ENCODE data around the gene ACSL3. TPM values are rescaled to one million over a fixed set of nuclear protein-coding genes. Genes with fewer than 3 reads are reported as not detected.
A peak's percentile ranks its signal among the peaks of the same experiment; 100 is the strongest.

Gene ACSL3
- total RNA-seq, 1 donor from 2014 or later: 41.2 TPM

GRCh38 chr2:222902660-222903059 is 41.8 kb downstream of the ACSL3 start:
- H3K4me3 Mint-ChIP-seq: no peak overlapping the region
- no peaks in the 10 kb centered on the region for H3K27me3 Mint-ChIP-seq
- ATAC-seq (ENCODE audit: low read depth) (no peak), DNase-seq (no peak)
- ChIA-PET POLR2A (no interaction called here), CTCF (interaction anchor here (0.9 to 5.6 kb wide), 10 partner anchors 10 to 204 kb away, joined by 3 to 94 read pairs (median 6); no protein-coding TSS in a partner anchor)
- no peak overlapping the region for H3K27ac Mint-ChIP-seq
- H3K36me3 Mint-ChIP-seq (ENCODE audit: low read depth): peaks cover 11% of the 10 kb centered on the region
- H3K9me3 Mint-ChIP-seq: no peaks in the 10 kb centered on the region
- intact Hi-C loops (cut with micrococcal nuclease): loop anchor here (1.0 to 2.0 kb wide), 4 partner anchors 42 to 212 kb away; partner anchors contain the start of gene ACSL3
- H3K4me1 Mint-ChIP-seq: peaks cover 12% of the 10 kb centered on the region
- TF ChIP-seq CTCF (IDR thresholded peaks at IDR 0.05): no peak

- TF ChIP-seq CTCF (IDR thresholded peaks at IDR 0.05): no peak
Measured at GRCh38 chr2:222903234-222904220, 42.7 kb downstream of the ACSL3 start.

GRCh38 chr2:222904557-222905258 is 43.9 kb downstream of the ACSL3 start:
- Mint-ChIP-seq H3K36me3 (ENCODE audit: low read depth) (peaks cover 24% of the 10 kb centered on the region), H3K9me3 (no peaks in the 10 kb centered on the region), H3K4me3 (no peak overlapping the region), H3K4me1 (peaks cover 16% of the 10 kb centered on the region), H3K27ac (no peak overlapping the region), H3K27me3 (no peaks in the 10 kb centered on the region)
- no peak for ATAC-seq (ENCODE audit: low read depth)
- TF ChIP-seq CTCF (IDR thresholded peaks at IDR 0.05): no peak
- intact Hi-C loops (cut with micrococcal nuclease): no loop called here
- CTCF ChIA-PET: interaction anchor here (0.7 to 3.3 kb wide), 3 partner anchors 34 to 197 kb away, joined by 3 to 30 read pairs (median 6); no protein-coding TSS in a partner anchor
- DNase-seq: no peak
- POLR2A ChIA-PET: no interaction called here

More at GRCh38 chr2:222903234-222904220, 42.7 kb downstream of the ACSL3 start:
- Mint-ChIP-seq H3K36me3 (ENCODE audit: low read depth) (peaks cover 15% of the 10 kb centered on the region), H3K4me3 (no peak overlapping the region), H3K27ac (no peak overlapping the region), H3K9me3 (no peaks in the 10 kb centered on the region), H3K27me3 (no peaks in the 10 kb centered on the region), H3K4me1 (peaks cover 9% of the 10 kb centered on the region)
- ATAC-seq (ENCODE audit: low read depth): peak; percentile 69
- CTCF ChIA-PET: interaction anchor here (0.6 to 5.6 kb wide), 17 partner anchors 9 to 216 kb away, joined by 3 to 94 read pairs (median 5); partner anchors contain the start of gene ACSL3
- no peak for DNase-seq
- POLR2A ChIA-PET: no interaction called here
- intact Hi-C loops (cut with micrococcal nuclease): loop anchor here (1.0 to 2.0 kb wide), 4 partner anchors 43 to 213 kb away; partner anchors contain the start of gene ACSL3

GRCh38 chr2:222907048-222907447 is 46.2 kb downstream of the ACSL3 start:
- intact Hi-C loops (cut with micrococcal nuclease): no loop called here
- ATAC-seq (ENCODE audit: low read depth) (no peak), DNase-seq (no peak)
- no peak for TF ChIP-seq CTCF (IDR thresholded peaks at IDR 0.05)
- ChIA-PET CTCF (interaction anchor here (0.9 to 3.3 kb wide), 4 partner anchors 37 to 207 kb away, joined by 3 to 30 read pairs (median 3); no protein-coding TSS in a partner anchor), POLR2A (no interaction called here)
- Mint-ChIP-seq H3K27ac (no peak overlapping the region), H3K27me3 (no peaks in the 10 kb centered on the region), H3K36me3 (ENCODE audit: low read depth) (peaks cover 25% of the 10 kb centered on the region), H3K4me1 (peaks cover 34% of the 10 kb centered on the region), H3K4me3 (no peak overlapping the region), H3K9me3 (no peaks in the 10 kb centered on the region)
